Hepatocyte (in vitro differentiated cells): ENCODE results near the gene NOL12.

Source experiments
- CTCF ChIP-seq: fragments of 200-600 bp; sonication (generic); IDR thresholded peaks from 2 replicates; pipeline ENCODE4 v1.5.1; 2016; ENCODE audit warnings: antibody characterized with exemption, mild to moderate bottlenecking; ENCODE audit not compliant: poor library complexity
- EZH2 ChIP-seq: fragments of 200-600 bp; sonication (generic); IDR thresholded peaks from 2 replicates; pipeline ENCODE4 v1.6.1; 2016; ENCODE audit warnings: antibody characterized with exemption, mild to moderate bottlenecking, borderline replicate concordance

GRCh38 chr22:37704645-37705044 is 18.5 kb downstream of the NOL12 start:
- no peak for TF ChIP-seq CTCF
- no peak for TF ChIP-seq EZH2
